ENCODE data around the gene ARL14EPL. TPM values are rescaled to one million over a fixed set of nuclear protein-coding genes. Genes with fewer than 3 reads are reported as not detected.

The ARL14EPL gene
- total and polyA plus RNA-seq, 2 experiments from 2014 or later, result not detected

DNA sequence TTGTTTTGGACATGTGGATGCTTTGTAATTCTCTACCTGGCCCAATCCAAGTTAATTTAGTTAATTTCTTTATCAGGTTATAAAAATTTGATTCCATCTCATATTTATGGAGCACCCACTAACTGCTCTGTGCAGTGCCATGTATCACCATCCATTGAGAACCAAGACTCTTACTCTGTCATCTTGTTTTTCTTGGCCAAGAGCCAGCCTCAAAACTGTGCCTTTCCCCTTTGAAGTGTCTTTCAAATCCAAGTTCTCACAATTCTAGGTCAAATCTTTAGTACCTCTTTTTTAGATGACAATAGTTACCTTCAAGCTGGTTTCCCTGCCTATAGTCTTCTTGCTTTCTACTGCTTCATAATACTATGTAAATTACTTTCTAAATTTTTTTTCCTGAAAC, 55.8 kb downstream of the ARL14EPL start:
- ATAC-seq, result no peak
- no peaks in the 10 kb centered on the region for H3K9me2 ChIP-seq (ENCODE audit: insufficient read depth)
- TF ChIP-seq JUNB (IDR thresholded peaks at IDR 0.05; ENCODE audit: unreplicated experiment) (no peak), ZNF331 (CRISPR knock-in tag; IDR thresholded peaks at IDR 0.05; ENCODE audit: low read depth) (no peak), POLR2AphosphoS5 (IDR thresholded peaks at IDR 0.05; ENCODE audit: low read depth) (no peak), STAT1 (IDR thresholded peaks at IDR 0.05; ENCODE audit: unreplicated experiment) (no peak), NANOG (IDR thresholded peaks at IDR 0.05; ENCODE audit: borderline replicate concordance) (no peak), CREB1 (CRISPR knock-in tag; IDR thresholded peaks at IDR 0.05; ENCODE audit: low read depth) (no peak), EZH2phosphoT487 (IDR thresholded peaks at IDR 0.05; ENCODE audit: unreplicated experiment) (no peak), EZH2 (IDR thresholded peaks at IDR 0.05; ENCODE audit: low read depth, unreplicated experiment) (no peak), ZNF114 (CRISPR knock-in tag; IDR thresholded peaks at IDR 0.05) (no peak)
- TF ChIP-seq, protein P1, sequence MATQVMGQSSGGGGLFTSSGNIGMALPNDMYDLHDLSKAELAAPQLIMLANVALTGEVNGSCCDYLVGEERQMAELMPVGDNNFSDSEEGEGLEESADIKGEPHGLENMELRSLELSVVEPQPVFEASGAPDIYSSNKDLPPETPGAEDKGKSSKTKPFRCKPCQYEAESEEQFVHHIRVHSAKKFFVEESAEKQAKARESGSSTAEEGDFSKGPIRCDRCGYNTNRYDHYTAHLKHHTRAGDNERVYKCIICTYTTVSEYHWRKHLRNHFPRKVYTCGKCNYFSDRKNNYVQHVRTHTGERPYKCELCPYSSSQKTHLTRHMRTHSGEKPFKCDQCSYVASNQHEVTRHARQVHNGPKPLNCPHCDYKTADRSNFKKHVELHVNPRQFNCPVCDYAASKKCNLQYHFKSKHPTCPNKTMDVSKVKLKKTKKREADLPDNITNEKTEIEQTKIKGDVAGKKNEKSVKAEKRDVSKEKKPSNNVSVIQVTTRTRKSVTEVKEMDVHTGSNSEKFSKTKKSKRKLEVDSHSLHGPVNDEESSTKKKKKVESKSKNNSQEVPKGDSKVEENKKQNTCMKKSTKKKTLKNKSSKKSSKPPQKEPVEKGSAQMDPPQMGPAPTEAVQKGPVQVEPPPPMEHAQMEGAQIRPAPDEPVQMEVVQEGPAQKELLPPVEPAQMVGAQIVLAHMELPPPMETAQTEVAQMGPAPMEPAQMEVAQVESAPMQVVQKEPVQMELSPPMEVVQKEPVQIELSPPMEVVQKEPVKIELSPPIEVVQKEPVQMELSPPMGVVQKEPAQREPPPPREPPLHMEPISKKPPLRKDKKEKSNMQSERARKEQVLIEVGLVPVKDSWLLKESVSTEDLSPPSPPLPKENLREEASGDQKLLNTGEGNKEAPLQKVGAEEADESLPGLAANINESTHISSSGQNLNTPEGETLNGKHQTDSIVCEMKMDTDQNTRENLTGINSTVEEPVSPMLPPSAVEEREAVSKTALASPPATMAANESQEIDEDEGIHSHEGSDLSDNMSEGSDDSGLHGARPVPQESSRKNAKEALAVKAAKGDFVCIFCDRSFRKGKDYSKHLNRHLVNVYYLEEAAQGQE (IDR thresholded peaks at IDR 0.05; ENCODE audit: unreplicated experiment), result no peak
- TF ChIP-seq, protein P2, sequence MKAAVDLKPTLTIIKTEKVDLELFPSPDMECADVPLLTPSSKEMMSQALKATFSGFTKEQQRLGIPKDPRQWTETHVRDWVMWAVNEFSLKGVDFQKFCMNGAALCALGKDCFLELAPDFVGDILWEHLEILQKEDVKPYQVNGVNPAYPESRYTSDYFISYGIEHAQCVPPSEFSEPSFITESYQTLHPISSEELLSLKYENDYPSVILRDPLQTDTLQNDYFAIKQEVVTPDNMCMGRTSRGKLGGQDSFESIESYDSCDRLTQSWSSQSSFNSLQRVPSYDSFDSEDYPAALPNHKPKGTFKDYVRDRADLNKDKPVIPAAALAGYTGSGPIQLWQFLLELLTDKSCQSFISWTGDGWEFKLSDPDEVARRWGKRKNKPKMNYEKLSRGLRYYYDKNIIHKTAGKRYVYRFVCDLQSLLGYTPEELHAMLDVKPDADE (IDR thresholded peaks at IDR 0.05), result no peak
- TF ChIP-seq, protein P3, sequence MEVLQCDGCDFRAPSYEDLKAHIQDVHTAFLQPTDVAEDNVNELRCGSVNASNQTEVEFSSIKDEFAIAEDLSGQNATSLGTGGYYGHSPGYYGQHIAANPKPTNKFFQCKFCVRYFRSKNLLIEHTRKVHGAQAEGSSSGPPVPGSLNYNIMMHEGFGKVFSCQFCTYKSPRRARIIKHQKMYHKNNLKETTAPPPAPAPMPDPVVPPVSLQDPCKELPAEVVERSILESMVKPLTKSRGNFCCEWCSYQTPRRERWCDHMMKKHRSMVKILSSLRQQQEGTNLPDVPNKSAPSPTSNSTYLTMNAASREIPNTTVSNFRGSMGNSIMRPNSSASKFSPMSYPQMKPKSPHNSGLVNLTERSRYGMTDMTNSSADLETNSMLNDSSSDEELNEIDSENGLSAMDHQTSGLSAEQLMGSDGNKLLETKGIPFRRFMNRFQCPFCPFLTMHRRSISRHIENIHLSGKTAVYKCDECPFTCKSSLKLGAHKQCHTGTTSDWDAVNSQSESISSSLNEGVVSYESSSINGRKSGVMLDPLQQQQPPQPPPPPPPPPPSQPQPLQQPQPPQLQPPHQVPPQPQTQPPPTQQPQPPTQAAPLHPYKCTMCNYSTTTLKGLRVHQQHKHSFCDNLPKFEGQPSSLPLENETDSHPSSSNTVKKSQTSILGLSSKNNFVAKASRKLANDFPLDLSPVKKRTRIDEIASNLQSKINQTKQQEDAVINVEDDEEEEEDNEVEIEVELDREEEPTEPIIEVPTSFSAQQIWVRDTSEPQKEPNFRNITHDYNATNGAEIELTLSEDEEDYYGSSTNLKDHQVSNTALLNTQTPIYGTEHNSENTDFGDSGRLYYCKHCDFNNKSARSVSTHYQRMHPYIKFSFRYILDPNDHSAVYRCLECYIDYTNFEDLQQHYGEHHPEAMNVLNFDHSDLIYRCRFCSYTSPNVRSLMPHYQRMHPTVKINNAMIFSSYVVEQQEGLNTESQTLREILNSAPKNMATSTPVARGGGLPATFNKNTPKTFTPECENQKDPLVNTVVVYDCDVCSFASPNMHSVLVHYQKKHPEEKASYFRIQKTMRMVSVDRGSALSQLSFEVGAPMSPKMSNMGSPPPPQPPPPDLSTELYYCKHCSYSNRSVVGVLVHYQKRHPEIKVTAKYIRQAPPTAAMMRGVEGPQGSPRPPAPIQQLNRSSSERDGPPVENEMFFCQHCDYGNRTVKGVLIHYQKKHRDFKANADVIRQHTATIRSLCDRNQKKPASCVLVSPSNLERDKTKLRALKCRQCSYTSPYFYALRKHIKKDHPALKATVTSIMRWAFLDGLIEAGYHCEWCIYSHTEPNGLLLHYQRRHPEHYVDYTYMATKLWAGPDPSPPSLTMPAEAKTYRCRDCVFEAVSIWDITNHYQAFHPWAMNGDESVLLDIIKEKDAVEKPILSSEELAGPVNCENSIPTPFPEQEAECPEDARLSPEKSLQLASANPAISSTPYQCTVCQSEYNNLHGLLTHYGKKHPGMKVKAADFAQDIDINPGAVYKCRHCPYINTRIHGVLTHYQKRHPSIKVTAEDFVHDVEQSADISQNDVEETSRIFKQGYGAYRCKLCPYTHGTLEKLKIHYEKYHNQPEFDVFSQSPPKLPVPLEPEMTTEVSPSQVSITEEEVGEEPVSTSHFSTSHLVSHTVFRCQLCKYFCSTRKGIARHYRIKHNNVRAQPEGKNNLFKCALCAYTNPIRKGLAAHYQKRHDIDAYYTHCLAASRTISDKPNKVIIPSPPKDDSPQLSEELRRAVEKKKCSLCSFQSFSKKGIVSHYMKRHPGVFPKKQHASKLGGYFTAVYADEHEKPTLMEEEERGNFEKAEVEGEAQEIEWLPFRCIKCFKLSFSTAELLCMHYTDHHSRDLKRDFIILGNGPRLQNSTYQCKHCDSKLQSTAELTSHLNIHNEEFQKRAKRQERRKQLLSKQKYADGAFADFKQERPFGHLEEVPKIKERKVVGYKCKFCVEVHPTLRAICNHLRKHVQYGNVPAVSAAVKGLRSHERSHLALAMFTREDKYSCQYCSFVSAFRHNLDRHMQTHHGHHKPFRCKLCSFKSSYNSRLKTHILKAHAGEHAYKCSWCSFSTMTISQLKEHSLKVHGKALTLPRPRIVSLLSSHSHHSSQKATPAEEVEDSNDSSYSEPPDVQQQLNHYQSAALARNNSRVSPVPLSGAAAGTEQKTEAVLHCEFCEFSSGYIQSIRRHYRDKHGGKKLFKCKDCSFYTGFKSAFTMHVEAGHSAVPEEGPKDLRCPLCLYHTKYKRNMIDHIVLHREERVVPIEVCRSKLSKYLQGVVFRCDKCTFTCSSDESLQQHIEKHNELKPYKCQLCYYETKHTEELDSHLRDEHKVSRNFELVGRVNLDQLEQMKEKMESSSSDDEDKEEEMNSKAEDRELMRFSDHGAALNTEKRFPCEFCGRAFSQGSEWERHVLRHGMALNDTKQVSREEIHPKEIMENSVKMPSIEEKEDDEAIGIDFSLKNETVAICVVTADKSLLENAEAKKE (CRISPR knock-in tag; IDR thresholded peaks at IDR 0.05), result no peak
- TF ChIP-seq, protein P4, sequence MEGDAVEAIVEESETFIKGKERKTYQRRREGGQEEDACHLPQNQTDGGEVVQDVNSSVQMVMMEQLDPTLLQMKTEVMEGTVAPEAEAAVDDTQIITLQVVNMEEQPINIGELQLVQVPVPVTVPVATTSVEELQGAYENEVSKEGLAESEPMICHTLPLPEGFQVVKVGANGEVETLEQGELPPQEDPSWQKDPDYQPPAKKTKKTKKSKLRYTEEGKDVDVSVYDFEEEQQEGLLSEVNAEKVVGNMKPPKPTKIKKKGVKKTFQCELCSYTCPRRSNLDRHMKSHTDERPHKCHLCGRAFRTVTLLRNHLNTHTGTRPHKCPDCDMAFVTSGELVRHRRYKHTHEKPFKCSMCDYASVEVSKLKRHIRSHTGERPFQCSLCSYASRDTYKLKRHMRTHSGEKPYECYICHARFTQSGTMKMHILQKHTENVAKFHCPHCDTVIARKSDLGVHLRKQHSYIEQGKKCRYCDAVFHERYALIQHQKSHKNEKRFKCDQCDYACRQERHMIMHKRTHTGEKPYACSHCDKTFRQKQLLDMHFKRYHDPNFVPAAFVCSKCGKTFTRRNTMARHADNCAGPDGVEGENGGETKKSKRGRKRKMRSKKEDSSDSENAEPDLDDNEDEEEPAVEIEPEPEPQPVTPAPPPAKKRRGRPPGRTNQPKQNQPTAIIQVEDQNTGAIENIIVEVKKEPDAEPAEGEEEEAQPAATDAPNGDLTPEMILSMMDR (conservative IDR thresholded peaks at IDR 0.05; ENCODE audit: low read depth in 2 of 2), result no peak
- Mint-ChIP-seq H3K27ac (no peak overlapping the region), H3K9me3 (no peaks in the 10 kb centered on the region; the same call in 2 of the 3 replicates), H3K36me3 (ENCODE audit: low read depth) (peaks cover 6% of the 10 kb centered on the region), H3K4me3 (no peak overlapping the region), H3K27me3 (ENCODE audit: insufficient read depth, low read depth, poor library complexity) (peaks cover 3% of the 10 kb centered on the region), H3K4me1 (peaks cover 11% of the 10 kb centered on the region)
- no peaks in the 10 kb centered on the region for H3K27me3 ChIP-seq (ENCODE audit: insufficient read depth)
- no peaks in the 10 kb centered on the region for H3F3A ChIP-seq (replicated peaks; ENCODE audit: low read depth)
- H3K27ac ChIP-seq (ENCODE audit: low read depth), result no peak overlapping the region
- H2AFZ ChIP-seq, result no peak overlapping the region
- no peaks in the 10 kb centered on the region for H4K20me1 ChIP-seq (replicated peaks; ENCODE audit: insufficient read depth)
- peaks cover 11% of the 10 kb centered on the region; the same call in 1 of the 2 replicates for H3K36me3 ChIP-seq (ENCODE audit: insufficient read depth)
- no peak overlapping the region for H3K4me3 ChIP-seq
- no peak overlapping the region for H3K4me2 ChIP-seq
- peaks cover 11% of the 10 kb centered on the region for H3K4me1 ChIP-seq (ENCODE audit: insufficient read depth)
- DNase-seq (ENCODE audit: low spot score), result no peak
- peaks cover 51% of the 10 kb centered on the region for H3K79me2 ChIP-seq (replicated peaks; ENCODE audit: insufficient read depth)
